ENCODE data around the gene ZNF493. TPM values are rescaled to one million over a fixed set of nuclear protein-coding genes. Genes with fewer than 3 reads are reported as not detected.

Gene ZNF493
- total RNA-seq, 1 experiment from 2014 or later = 26.4 TPM

DNA sequence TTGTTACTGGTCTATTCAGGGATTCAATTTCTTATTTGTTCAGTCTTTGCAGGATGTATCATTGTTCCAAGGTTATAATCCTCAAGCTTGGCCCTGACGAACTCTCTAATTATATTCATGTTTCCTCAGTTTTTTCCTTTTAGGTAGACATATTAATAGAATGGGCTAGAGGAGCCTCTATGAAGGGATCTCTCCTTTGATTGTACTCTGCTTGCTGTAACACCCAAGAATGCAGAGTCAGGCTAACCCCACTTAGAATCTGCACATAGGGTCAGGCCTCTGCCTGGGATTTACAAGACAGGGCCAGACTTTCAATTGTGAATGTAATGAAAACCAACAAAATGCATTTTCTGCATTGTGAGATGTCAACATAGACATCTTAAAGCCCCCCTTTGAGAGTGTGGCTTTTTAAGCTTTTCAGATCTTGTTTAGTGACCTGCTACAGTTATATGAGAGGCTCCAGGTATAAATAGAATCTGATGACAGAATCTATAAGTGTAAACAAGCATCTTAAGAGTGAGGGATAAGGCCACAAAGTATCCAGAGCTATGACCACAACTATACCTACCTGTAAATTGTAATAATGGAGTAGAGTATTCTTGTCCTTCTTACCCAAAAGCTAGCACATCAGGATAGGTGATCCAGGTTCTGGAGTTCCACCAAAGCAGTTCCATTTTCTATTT lies 5.5 kb downstream of the ZNF493 start:
- Histone ChIP-seq H3K9me3 (ENCODE audit: control insufficient read depth, low read depth, low read length) (no peaks in the 10 kb centered on the region), H3K4me1 (ENCODE audit: insufficient read depth, low read length) (no peaks in the 10 kb centered on the region), H3K4ac (ENCODE audit: low read depth, low read length) (no peak overlapping the region), H2BK120ac (ENCODE audit: low read depth, low read length, poor library complexity, severe bottlenecking) (no peak overlapping the region), H3K23ac (ENCODE audit: insufficient read length, low read depth, low read length) (no peak overlapping the region), H2BK12ac (ENCODE audit: insufficient read length, low read depth, low read length) (no peak overlapping the region), H3K79me2 (ENCODE audit: insufficient read depth, low read length) (peaks cover 3% of the 10 kb centered on the region; the same call in 1 of the 2 replicates), H2BK5ac (ENCODE audit: insufficient read length, low read length) (no peak overlapping the region), H2AK5ac (ENCODE audit: insufficient read length, low read length) (no peak overlapping the region), H3K27ac (ENCODE audit: insufficient read length, low read depth, low read length) (no peak overlapping the region), H4K91ac (ENCODE audit: insufficient read length, low read depth, low read length) (no peak overlapping the region), H3K14ac (ENCODE audit: insufficient read depth, low read length) (no peak overlapping the region), H2BK15ac (ENCODE audit: low read depth, low read length) (no peak overlapping the region), H3T11ph (ENCODE audit: low read length) (no peak overlapping the region), H2BK20ac (ENCODE audit: low read depth, low read length, poor library complexity, severe bottlenecking) (no peak overlapping the region), H3K79me1 (ENCODE audit: insufficient read depth, low read depth, low read length, poor library complexity, severe bottlenecking) (peaks cover 12% of the 10 kb centered on the region), H3K23me2 (ENCODE audit: insufficient read length, low read depth, low read length, poor library complexity, severe bottlenecking) (peaks cover 3% of the 10 kb centered on the region), H4K5ac (ENCODE audit: insufficient read length, low read depth, low read length) (no peak overlapping the region), H3K27me3 (ENCODE audit: insufficient read depth, low read length) (no peaks in the 10 kb centered on the region), H3K56ac (ENCODE audit: insufficient read length, low read depth, low read length) (no peak overlapping the region), H3K9ac (ENCODE audit: extremely low read depth, insufficient read length, low read length) (no peak overlapping the region), H2AFZ (ENCODE audit: low read length) (no peak overlapping the region), H4K8ac (replicated peaks; ENCODE audit: insufficient read length, low read depth, low read length) (no peak overlapping the region), H3K18ac (ENCODE audit: insufficient read length, low read depth, low read length) (no peak overlapping the region), H3K4me2 (ENCODE audit: insufficient read depth, insufficient read length, low read length) (no peak overlapping the region), H4K20me1 (ENCODE audit: control insufficient read depth, insufficient read depth, insufficient read length) (no peaks in the 10 kb centered on the region)
- no peak for DNase-seq
- Mint-ChIP-seq H3K36me3 (ENCODE audit: insufficient read depth in 1 of 3, low read depth in 3 of 3) (peaks cover 53 to 63% (median 60%) of the 10 kb centered on the region in 3 experiments), H3K27ac (no peak overlapping the region), H3K9me3 (peaks cover 0 to 21% of the 10 kb centered on the region in 2 experiments; a peak in 3 of 5 replicates), H3K4me3 (no peak overlapping the region), H3K27me3 (ENCODE audit: low read depth) (no peaks in the 10 kb centered on the region), H3K4me1 (peaks cover 6 to 7% of the 10 kb centered on the region in 2 experiments; a peak in 2 of 4 replicates)
- no CpG with 5 or more reads among the region's 1 CpG for WGBS (ENCODE audit: extremely low coverage, insufficient read length, low lambda C conversion rate)
- TF ChIP-seq CTCF (conservative IDR thresholded peaks at IDR 0.05) = no peak
